GM20431 (cell line): ENCODE measurements around the gene POLR2F.
"Not testable (repeated sequence)": the region's sequence is repeated elsewhere in the genome, so short reads cannot be mapped to it uniquely, and the experiment has no call there.

Experiments used
- in situ Hi-C: fragments of 300-500 bp; cut with MseI, MboI; formaldehyde crosslinking; loops from one replicate; pipeline ENCODE4 v1.15.0; 2020; ENCODE audit warnings: low sequenced_read_pairs; ENCODE audit not compliant: unreplicated experiment

The POLR2F gene

DNA sequence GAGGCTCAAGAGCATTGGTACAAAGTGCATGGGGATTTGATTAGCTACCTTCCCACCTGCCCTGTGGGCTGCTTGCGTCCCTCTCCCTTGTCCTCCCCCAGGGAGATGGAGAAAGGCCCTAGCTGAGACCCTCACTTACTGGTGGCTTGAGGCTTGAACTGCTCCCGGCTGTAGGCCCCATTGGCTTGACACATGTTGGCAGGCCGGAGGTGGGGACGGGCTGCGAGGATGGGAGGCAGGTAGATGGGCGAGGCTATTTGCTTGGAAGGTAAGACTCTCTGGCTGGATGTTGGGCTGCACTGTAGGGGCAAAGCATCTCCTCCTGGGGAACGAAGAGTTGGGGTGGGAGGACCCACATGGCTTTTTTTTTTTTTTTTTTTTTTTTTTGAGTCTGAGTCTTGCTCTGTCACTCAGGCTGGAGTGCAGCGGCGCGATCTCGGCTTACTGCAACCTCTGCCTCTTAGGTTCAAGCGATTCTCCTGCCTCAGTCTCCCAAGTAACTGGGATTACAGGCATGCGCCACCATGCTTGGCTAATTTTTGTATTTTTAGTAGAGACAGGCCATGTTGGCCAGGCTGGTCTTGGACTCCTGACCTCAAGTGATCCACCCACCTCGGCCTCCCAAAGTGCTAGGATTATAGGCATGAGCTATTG lies 6.2 kb upstream of the POLR2F start:
- in situ Hi-C loops: not testable (repeated sequence)

DNA sequence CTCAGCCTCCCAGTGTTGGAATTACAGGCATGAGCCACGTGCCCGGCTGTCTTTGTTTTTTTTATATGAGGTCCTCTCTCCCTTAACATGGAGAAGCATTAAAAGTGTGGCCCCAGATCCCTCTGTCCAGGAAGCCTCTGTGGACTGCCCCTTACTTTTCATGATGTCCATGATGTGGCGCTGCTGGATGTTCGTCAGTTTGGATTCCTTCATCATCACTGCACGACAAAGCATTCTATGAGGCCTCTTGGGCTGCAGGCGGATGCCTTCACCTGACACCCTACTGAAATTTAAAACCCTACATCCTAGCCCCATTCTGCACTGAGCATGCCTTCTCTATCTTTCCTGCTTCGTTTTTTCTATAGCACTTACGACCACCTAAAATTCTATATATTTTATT lies 2.2 kb upstream of the POLR2F start:
- in situ Hi-C loops: no loop called here

DNA sequence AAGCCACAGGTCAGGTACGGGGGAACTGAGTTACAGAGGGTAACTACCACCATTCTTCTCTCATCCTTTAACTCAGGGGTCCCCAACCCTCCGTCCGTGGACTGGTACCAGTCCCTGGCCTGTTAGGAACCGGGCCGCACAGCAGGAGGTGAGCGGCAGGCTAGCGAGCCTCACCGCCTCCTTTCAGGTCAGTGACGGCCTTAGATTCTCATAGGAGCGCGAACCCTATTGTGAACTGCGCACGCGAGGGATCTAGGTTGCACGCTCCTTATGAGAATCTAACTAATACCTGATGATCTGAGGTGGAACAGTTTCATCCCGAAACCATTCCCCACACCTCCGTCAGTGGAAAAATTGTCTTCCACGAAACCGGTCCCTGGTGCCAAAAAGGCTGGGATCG lies 870 bp upstream of the POLR2F start:
- in situ Hi-C loops: not testable (repeated sequence)

DNA sequence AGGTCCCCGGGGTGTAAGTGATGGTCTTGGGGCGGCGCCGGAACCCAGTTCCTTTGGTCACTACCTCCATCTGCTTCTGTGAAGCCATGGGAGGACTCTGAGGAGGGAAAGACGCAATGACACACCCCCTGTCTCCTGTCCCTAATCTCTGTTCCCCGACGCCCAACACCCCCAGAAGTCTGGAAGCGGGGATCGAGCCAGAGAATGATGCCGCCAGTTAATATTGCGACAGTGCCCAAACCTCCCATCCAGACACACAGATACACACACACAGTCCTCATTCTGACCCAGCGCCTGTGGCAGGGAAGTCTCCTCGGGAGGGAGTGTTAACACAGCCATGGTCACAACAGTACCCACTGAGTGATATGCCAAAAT lies 450 bp upstream of the POLR2F start:
- in situ Hi-C loops: no loop called here

DNA sequence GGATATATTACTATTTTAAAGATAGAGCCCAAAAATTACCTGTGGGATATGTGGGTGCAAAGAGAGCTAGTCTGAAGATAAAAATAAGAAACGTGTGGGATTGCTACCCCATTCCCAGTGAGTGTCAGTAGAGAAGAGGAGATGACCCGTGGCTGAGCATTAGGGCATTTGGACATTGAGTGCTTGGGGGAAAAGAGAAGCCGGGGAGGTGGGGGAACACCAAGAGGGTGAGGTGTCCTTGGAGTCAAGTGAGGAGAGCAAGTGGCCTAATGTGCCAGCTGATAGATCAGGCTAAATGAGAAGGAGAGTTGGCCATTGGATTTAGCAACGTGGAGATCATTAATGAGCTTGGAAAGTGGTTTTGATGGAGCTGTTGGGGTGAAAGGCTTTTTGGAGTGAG lies 1.2 kb downstream of the POLR2F start:
- in situ Hi-C loops: no loop called here

DNA sequence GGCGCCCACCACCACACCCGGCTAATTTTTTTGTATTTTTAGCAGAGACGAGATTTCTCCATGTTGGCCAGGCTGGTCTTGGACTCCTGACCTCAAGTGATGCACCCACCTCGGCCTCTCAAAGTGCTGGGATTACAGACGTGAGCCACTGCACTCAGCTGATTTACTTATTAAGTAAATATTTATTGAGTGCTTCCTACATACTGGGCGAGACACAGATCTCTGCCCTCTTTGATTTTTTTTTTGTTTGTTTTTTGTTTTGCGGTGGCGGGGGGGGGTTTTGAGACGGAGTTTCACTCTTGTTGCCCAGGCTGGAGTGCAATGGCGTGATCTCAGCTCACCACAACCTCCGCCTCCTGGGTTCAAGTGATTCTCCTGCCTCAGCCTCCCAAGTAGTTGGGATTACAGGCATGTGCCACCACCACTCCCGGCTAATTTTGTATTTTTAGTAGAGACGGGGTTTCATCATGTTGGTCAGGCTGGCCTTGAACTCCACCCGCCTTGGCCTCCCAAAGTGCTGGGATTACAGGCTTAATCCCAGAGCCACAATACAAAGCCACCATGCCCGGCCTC lies 2.4 kb downstream of the POLR2F start:
- in situ Hi-C loops: not testable (repeated sequence)

DNA sequence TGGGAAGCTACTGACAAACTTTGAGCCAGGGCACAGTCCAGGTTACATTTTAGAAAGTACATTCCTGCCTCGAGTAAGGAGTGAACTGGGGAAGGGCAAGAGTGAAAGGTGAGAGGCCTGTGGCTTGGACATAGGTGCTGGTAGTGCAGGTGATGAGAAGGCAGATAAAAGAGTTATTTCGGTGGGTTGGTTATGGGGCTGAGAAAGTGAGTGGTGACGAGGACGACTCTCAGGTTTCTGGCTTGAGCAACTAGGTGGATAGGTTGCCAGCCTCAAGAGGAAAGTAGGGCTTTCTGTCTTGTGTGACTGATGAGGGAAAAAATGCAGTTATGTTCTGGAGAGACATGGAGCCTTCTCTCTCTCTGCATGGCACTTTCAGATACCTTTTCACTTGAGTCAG lies 3.7 kb downstream of the POLR2F start:
- in situ Hi-C loops: no loop called here

DNA sequence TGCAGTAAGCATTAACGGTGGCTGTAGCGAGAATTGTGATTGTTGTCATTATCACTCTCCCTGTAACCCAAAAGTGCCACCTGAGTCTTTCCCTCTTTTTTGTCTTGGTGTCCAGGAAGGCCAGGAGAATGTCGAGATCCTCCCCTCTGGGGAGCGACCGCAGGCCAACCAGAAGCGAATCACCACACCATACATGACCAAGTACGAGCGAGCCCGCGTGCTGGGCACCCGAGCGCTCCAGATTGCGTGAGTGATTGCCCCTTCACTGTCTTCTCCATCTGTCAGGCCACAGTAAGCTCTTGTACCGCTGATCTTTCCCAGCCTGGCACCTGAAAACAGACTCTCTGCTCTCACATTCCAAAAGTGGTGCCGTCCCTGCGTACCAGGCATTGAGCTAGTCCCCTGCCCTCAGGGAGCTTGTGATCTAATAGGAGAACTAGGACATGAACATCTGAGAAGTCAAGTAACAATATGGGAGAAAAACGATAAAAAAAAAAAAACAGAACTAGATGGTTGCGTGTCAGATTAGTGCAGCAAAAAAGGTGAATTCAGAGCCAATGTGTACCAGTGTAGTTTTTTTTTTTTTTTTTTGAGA lies 5.8 kb downstream of the POLR2F start:
- in situ Hi-C loops: no loop called here

DNA sequence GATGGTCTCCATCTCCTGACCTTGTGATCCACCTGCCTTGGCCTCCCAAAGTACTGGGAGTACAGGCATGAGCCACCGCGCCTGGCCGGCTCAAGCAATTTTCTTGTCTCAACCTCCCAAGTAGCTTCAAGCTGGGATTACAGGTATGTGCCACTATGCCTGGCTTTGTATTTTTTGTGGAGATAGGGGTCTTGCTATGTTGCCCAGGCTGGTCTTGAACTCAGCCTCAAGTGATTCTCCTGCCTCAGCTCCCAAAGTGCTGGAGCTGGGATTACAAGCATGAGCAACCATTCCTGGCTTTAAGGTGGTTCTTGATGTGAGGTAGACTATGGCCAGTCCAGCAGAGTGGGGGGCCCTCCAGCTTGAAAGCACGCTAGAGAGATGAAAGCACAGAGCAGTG lies 7.6 kb downstream of the POLR2F start:
- in situ Hi-C loops: no loop called here

DNA sequence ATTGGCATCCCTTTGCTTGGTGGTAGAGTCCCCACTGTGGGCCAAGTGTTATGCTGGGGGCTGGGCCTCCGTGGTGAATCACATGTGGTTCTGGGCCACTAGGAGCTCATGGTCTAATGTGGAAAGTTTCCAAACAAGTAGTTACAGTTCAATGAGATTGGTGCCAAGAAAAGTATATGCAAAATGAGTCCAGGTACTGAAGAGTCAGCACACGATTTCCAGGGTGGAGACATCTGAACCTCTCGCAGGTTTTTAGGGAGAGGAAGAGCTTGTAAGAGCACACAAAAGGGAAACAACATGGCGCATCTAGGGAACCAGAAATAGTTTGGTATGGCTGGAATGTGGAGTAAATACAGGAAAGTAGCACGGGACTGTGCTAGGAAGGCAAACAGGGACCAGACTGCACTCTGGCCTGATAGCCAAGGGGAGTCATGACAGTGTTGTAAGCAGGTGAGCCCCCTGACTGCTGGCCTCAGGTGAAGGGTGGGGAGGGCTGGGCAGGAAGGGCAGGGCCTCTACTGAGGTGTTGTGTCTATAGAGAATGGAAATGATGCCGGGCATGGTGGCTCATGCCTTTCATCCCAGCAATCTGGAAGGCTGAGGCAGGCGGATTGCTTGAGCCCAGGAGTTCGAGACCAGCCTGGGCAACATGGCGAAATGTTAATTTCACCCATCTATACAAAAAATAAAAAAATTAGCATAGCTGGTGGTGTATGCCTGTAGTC lies 12.6 kb downstream of the POLR2F start:
- in situ Hi-C loops: no loop called here

DNA sequence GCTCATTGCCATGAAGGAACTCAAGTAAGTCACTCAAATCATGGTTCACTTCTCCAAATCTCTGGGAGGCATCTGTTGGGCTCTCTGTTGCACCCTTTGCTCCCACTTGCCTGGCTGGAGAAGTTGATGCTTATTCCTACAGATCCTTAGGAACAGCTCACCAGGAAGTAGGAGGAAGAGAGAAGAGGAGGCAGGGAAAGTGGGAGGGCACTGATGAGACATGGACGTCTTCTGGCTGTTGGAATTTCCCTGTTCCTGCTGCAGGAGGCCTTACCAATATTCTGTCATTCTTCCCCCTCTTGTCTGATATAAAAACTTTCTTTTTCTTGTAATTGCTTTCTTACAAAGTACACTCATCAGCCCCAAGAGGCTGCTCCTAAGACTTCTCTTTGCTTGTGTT lies 13.6 kb downstream of the POLR2F start:
- in situ Hi-C loops: no loop called here

DNA sequence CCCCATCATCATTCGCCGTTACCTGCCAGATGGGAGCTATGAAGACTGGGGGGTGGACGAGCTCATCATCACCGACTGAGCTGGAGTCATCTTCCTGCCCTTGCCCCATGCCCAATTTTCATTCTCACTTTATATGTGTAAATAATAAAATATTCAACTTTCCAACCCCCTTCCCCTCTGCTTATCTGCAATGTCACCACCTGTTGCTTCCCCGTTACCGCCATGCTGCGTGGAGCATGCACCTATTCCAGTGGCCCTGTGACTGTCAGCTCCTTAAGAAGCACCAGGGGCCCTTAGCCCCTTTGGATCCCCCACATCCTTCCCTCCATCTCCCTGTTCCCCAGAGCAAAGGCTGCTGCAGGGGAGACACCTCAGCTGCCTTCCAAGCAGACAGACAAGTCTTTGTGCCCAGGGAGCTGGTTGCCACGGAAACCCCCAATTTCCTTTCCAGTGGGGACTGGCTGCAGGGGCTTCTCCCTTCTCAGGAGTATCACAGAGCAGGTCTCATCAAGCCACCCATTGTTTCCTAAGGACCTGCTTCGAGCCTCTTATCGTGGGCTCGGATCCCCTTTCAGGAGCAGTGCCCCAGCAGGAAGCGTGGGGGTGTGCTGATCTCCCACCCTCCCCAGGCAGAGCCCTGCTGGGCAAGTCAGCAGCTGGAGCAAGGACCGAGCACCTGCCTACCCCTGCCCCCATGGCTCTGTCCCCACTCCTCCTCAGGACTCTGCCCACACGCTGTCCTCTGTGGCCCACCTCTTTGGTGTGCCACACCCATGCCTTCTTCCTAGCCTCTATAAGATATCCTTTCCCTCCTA lies 14.3 kb downstream of the POLR2F start:
- in situ Hi-C loops: no loop called here

DNA sequence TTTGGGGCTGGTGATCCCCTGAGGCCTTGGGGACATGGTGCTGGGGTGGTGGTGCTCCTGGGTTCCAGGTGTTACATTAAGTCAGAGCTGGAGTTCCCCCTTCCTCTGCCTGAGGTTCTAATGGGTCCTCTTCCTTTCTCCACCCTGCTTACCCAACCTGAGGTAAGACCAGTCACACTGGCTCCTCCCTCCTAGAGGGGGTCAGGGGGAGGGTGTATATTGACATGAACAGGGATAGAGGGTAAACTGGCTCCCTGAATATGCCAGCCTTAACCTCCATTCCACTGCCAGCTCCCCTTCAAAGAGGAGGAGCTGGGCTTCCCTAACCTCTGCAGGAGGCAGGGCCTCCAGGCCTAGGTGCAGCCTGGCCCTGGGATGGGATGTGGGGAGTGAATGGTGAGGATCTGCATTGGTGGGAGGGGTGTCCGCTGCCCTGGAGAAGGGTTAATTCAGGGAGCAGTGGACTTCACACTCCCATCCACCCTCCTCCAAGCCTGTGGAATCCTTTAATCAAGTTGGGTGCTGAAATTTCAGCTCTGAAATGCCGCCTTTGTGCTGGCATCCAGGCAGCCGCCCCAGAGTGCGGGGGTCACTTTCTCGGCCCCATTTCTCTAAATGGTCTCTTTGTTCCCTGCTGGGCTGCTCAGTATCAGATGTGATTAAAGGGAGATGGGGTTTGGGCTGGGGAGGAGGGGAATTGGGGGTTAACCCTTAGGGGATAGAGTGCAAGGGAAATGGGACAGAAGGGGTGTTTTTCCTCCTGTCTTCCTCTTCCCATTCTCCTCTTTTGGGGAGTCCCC lies 15.2 kb downstream of the POLR2F start:
- in situ Hi-C loops: no loop called here

DNA sequence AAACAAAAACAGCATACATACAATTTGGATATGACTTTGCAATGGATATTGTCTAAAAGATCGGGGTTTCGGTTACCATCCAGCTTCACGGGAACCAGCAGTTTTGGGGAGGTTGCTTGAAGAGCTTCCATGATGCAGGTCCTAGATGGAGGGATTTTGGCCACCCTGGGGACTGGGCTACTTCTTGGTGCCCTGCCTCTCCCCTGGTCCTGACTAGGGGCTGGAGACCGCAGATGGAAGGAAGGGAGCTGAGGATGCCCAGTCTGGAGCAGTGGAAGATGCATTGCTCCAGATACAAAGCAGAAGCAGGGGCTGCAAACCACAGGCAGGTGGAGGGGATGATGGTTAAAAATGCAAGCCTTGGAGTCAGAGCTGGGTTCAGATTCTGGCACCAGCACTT lies 17.4 kb downstream of the POLR2F start:
- in situ Hi-C loops: no loop called here

DNA sequence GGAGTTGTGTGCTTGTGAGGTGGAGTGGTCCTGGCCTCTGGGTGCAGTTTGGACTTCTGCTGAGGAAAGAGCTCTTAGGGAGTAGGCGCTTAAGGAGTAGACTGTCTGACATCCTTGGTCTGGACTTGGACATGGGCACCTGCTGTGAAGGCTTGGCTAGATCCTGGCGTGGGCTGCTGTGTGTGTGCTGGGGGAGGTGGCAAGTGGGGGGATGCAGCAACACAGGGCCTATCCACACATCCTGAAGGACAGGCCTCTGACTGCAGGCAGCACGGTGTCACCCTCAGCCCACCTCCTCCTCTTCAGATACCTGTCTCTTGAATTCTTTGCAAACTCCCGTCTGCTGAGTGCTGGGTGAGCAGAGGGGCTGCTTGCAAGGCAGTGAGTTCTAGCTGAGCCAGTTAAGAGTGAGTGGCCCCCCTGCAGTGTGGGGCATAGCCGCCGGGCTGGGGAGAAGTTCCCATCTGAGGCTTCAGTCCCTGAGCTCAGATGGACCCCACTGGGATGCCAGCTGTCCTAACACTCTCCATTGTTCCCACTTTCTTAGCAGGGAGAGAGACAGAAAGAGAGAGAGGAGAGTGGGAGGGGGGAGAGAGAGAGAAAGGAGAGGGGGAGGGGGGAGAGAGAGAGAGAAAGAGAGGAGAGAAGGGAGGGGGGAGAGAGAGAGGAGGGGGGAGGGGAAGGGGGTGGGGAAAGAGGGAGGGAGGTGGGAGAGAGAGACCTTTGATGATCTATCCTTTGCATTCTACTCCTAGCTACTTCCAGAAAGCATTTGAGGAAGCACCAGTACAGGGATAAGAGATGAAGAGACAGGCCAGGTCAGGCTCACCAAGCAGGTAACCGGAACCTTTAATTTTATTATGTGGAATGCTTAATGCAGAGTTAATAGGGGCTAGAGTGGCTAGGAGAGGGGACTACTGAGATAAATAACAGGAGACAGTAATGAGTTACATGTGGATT lies 18.3 kb downstream of the POLR2F start:
- in situ Hi-C loops: no loop called here

DNA sequence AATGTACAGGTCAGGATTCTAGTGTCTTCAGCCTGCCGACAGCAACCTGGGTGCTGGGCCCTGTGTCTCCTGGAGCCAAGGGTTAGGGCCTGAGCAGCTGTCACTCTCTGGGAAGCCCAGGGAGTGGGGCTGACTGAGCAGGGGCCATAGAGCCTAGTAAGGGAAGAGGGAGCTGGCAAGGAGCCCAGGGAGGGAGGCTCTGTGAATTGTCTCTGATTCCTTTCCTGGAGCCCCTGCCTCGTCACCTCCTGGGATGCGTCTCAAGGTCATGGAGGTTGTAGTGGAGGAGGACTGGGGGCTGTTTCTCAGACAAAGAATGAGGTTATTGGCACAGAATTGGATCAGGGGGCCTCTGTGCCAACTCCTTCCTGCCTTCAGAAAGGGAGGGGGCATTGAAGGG lies 19.0 kb downstream of the POLR2F start:
- in situ Hi-C loops: no loop called here

DNA sequence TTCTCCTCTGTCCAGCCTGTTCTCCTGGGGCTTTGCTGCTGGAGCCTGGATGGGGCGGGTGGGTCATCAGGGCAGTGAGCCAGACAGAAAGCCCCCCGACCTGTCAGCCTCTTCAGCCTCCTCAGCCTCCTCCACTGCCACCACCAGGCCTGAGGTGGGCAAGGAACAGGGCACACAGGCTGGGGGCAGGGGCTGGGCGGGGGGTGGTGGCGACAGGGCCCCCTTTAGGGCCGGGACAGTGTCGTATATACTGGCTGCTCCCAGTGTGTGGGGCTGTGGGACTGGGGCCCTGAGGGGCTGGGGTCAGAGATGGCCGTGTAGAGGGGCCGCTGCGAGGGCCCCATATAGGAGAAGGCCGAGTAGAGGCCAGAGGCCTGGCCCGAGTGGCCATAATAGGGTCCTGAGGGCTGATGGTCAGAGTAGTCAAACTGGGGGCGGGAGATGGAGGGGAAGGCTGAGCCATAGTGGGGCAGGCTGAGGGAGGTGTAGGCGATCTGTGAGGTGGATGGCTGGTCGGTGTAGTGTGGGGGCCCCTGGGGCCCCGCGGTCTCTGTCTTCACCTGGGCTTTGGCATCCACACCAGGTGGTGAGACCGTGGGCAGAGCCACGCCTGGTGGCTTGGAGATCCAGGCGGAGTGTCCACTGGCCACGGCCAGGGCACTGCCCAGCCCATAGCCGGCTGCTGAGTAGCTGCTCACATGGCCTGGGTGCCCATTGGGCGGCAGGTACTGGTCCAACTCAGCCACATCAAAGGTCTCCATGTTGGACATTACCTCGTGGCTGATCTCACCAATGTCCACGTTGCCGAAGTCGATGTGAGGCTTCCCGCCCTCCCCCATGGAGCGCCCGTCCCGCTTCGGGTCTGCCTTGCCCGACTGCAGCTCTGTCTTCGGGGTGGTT lies 20.0 kb downstream of the POLR2F start:
- in situ Hi-C loops: no loop called here

DNA sequence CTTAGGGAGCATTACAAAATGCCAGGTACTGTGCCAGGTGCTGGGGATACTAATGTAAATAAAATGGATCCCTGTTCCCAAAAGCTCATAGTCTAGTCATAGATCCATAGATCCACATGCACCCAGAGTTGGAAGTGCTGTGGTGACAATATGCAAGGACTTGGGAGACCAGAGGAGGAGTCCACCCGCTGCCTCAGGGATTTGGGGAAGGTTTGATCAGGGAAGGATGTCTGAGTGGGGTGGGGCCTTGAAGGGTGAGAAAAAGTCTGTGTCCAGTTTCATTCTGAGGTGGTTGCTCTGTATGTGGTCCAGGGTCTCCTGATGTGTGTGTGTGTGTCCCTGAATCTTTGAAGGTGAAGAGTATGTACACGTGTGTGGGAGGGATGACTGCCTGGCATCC lies 21.7 kb downstream of the POLR2F start:
- in situ Hi-C loops: no loop called here
